ENCODE measurements around the gene FOXA1.

DNA sequence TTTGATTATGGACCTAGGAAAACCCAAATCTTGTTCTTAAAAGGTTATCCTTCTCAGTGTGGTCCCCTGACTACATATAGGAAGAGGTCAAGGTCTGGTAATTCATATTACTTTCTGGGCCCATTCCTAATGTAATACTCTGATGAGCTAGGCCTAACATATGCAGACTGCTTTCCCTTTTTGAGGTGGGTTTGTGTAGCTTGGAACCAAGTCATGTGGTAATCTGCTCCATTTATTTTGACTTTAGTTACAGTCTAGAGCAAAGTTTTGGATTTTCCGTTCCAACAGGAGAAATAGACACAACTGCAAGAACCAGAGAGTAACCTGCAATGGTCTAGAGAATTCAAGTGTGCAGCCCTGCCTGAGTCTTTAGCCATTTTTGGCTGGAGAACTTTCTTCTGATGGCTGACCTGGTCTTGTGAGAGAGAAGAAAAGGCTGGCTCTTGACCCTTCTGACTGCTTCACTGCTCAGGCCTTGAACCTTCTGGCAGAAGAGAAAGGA, 22.9 kb upstream of the FOXA1 start:
- TF ChIP-seq HCFC1 (IDR thresholded peaks at IDR 0.05; ENCODE audit: low read depth, low read length) = no peak
- no peak for TF ChIP-seq PKNOX1 (IDR thresholded peaks at IDR 0.05)
- no peak for TF ChIP-seq NFE2 (IDR thresholded peaks at IDR 0.05; ENCODE audit: low read depth)
- TF ChIP-seq TRIM24 (IDR thresholded peaks at IDR 0.05) = no peak
- TF ChIP-seq CTCFL (IDR thresholded peaks at IDR 0.05; ENCODE audit: borderline replicate concordance, insufficient read depth, low read depth, low read length, poor library complexity, severe bottlenecking) = no peak
- no peak for TF ChIP-seq REST (IDR thresholded peaks at IDR 0.05; ENCODE audit: borderline replicate concordance)
- no peak for TF ChIP-seq REST (CRISPR knock-in tag; IDR thresholded peaks at IDR 0.05; ENCODE audit: low read depth)
- TF ChIP-seq RCOR1 (IDR thresholded peaks at IDR 0.05; ENCODE audit: borderline replicate concordance in 1 of 2, low read depth in 2 of 2, low read length in 2 of 2) = no peak
- TF ChIP-seq ARNT (IDR thresholded peaks at IDR 0.05) = no peak
- TF ChIP-seq RAD21 (CRISPR knock-in tag; conservative IDR thresholded peaks at IDR 0.05 in 1 of 2, IDR thresholded peaks at IDR 0.05 in 1 of 2) = no peak
